IPS DF 6.9 (cell line): ENCODE measurements around the gene NLRC4.
"Not testable (repeated sequence)": the region's sequence is repeated elsewhere in the genome, so short reads cannot be mapped to it uniquely, and the experiment has no call there.

Experiments
- DNase-seq: peaks from one replicate; pipeline ENCODE4 v3.0.0-alpha.2; 2013; ENCODE audit warnings: low read depth, low spot score
- H3K27ac ChIP-seq: one replicate; pipeline ENCODE4 v1.5.1; 2013; ENCODE audit warnings: low read length, control low read depth
- H3K27me3 ChIP-seq: 2 replicates; pipeline ENCODE4 v1.6.1; 2013; ENCODE audit warnings: mild to moderate bottlenecking, low read length; ENCODE audit not compliant: control insufficient read depth, insufficient read depth
- H3K36me3 ChIP-seq: 2 replicates; pipeline ENCODE4 v1.6.1; 2013; ENCODE audit warnings: low read length; ENCODE audit not compliant: control insufficient read depth, insufficient read depth
- H3K4me1 ChIP-seq: 2 replicates; pipeline ENCODE4 v1.6.1; 2013; ENCODE audit warnings: low read length; ENCODE audit not compliant: control insufficient read depth, insufficient read depth
- H3K4me3 ChIP-seq: 2 replicates; pipeline ENCODE4 v1.5.1; 2013; ENCODE audit warnings: mild to moderate bottlenecking, low read length
- H3K9me3 ChIP-seq: 2 replicates; pipeline ENCODE4 v1.6.1; 2013; ENCODE audit warnings: low read length, inconsistent platforms; ENCODE audit not compliant: control insufficient read depth, insufficient read depth
- WGBS: extraction: QIAGEN DNeasy Blood & Tissue Kit; methylation state at CpG from one replicate; pipeline ENCODE4 v1.1.7; 2013; ENCODE audit warnings: mixed read lengths, missing lambda C conversion rate; ENCODE audit not compliant: insufficient read length, insufficient coverage; 5-methylcytosine and 5-hydroxymethylcytosine counted together

NLRC4 gene

GRCh38 chr2:32277363-32277673 is 12.6 kb upstream of the NLRC4 start:
- H3K27me3 ChIP-seq: no peaks in the 10 kb centered on the region
- H3K4me1 ChIP-seq: no peaks in the 10 kb centered on the region
- peak overlapping the region; percentile 99; the same call in 1 of the 2 replicates for H3K4me3 ChIP-seq
- H3K27ac ChIP-seq: no peak overlapping the region
- no peaks in the 10 kb centered on the region for H3K9me3 ChIP-seq
- no peak for DNase-seq
- no CpG with 5 or more reads among the region's 5 CpGs for WGBS
- 0 out of 2 replicates have a peak, but pooled peaks cover 4% of the 10 kb centered on the region for H3K36me3 ChIP-seq

DNA sequence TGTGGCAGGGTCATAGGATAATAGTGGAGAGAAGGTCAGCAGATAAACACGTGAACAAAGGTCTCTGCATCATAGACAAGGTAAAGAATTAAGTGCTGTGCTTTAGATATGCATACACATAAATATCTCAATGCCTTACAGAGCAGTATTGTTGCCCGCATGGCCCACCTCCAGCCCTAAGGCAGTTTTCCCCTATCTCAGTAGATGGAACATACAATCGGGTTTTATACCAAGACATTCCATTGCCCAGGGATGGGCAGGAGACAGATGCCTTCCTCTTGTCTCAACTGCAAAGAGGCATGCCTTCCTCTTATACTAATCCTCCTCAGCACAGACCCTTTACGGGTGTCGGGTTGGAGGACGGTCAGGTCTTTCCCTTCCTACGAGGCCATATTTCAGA is 11.1 kb upstream of the NLRC4 start:
- not testable (repeated sequence) for H3K27me3 ChIP-seq, H3K4me1 ChIP-seq, H3K27ac ChIP-seq, H3K4me3 ChIP-seq, H3K36me3 ChIP-seq, H3K9me3 ChIP-seq, DNase-seq
- WGBS: no CpG with 5 or more reads among the region's 7 CpGs

DNA sequence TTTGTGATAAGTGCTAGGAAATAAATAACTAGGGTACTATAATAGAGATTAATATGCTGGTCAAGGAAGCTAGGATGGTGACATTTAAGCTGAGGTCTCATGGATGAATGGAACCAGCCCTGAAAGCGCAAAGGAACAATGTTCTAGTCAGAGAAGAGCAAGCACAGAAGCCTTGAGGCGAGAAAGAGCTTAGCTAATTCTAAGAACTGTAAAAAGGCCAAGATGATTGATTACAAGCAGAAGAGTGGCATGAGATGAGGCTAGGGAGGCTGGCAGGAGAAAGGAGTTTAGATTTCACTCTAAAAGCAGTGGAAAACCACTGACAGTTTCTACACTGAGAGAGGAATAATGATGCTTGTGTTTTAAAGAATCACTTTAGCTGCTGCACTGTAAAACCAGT is 9.6 kb upstream of the NLRC4 start:
- Histone ChIP-seq H3K36me3 (no peaks in the 10 kb centered on the region), H3K9me3 (no peaks in the 10 kb centered on the region), H3K27me3 (no peaks in the 10 kb centered on the region), H3K4me3 (no peak overlapping the region), H3K27ac (no peak overlapping the region), H3K4me1 (no peaks in the 10 kb centered on the region)
- no CpG with 5 or more reads among the region's 2 CpGs for WGBS
- DNase-seq: no peak

DNA sequence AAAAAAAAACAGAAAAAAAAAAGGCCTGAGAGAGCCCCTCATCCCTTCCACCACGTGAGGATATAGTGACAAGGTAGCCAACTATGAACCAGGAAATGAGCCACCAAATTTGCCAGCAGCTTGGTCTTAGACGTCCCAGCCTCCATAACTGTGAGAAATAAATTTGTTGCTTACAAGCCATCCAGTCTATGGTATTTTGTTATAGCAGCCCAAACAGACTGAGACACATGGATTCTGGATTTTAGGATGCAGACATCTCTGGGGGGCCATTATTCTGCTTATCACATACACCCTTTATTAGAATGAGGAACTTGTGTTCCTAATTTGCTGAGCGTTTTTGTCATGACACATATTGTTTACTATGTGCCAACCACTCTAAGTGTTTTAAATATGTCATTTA is 7.6 kb upstream of the NLRC4 start:
- no peak overlapping the region for H3K27ac ChIP-seq
- DNase-seq: no peak
- H3K27me3 ChIP-seq: no peaks in the 10 kb centered on the region
- H3K4me3 ChIP-seq: no peak overlapping the region
- H3K36me3 ChIP-seq: no peaks in the 10 kb centered on the region
- no peaks in the 10 kb centered on the region for H3K9me3 ChIP-seq
- WGBS: no CpG with 5 or more reads among the region's 3 CpGs
- no peaks in the 10 kb centered on the region for H3K4me1 ChIP-seq

GRCh38 chr2:32271063-32271462 is 6.4 kb upstream of the NLRC4 start:
- Histone ChIP-seq H3K9me3 (no peaks in the 10 kb centered on the region), H3K27me3 (no peaks in the 10 kb centered on the region), H3K4me3 (no peak overlapping the region), H3K27ac (no peak overlapping the region), H3K36me3 (no peaks in the 10 kb centered on the region), H3K4me1 (no peaks in the 10 kb centered on the region)
- DNase-seq: no peak
- no CpG with 5 or more reads among the region's 2 CpGs for WGBS

GRCh38 chr2:32262105-32262504 is 2.6 kb downstream of the NLRC4 start:
- DNase-seq: no peak
- Histone ChIP-seq H3K4me1 (no peaks in the 10 kb centered on the region), H3K9me3 (no peaks in the 10 kb centered on the region), H3K27ac (no peak overlapping the region), H3K4me3 (no peak overlapping the region), H3K36me3 (no peaks in the 10 kb centered on the region), H3K27me3 (no peaks in the 10 kb centered on the region)
- WGBS: no CpG with 5 or more reads among the region's 3 CpGs

DNA sequence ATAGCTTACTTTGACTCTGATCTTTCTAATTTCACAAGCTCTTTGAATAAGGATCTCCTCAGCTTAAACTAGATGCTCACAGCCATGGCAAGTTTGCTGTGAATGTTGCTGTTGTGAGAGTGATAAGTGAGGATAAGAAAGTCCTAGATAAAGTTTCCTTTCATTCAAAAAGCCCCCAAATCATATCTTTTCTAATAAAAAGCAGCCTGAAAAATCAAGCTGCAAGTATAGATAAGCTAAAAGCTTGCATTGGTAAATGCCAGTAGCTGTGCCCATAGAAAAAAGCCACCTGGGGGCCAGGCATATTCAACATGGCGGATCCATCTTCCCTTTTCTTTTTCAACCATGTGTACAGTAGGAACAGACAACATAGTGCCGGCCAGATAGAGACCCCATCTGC is 4.3 kb downstream of the NLRC4 start:
- Histone ChIP-seq H3K4me1 (no peaks in the 10 kb centered on the region), H3K4me3 (no peak overlapping the region), H3K9me3 (no peaks in the 10 kb centered on the region), H3K27me3 (no peaks in the 10 kb centered on the region), H3K36me3 (no peaks in the 10 kb centered on the region), H3K27ac (no peak overlapping the region)
- no CpG with 5 or more reads among the region's 2 CpGs for WGBS
- DNase-seq: no peak

DNA sequence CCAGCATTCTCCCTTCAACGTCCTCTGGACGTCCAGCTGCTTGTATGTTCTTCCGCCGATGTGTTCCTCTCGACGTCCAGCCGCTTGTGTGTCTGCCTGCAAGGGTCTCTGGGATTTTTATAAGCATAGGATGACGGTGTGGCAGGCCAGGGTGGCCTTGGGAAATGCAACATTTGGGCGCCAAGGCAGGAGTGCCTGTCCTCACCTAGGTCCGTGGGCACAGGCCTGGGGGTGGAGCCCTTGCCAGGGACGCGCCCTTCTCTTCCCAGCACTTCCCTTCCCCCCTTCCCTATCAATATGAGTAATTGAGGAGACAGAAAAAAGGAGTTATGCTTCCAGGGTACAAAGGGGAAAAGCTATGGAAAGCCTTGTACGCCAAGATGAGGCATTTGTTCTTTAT is 6.4 kb downstream of the NLRC4 start:
- Histone ChIP-seq H3K9me3 (no peaks in the 10 kb centered on the region), H3K27ac (no peak overlapping the region), H3K4me3 (no peak overlapping the region), H3K27me3 (no peaks in the 10 kb centered on the region), H3K36me3 (no peaks in the 10 kb centered on the region), H3K4me1 (no peaks in the 10 kb centered on the region)
- no peak for DNase-seq
- WGBS: no CpG with 5 or more reads among the region's 13 CpGs

GRCh38 chr2:32250290-32250689 is 14.4 kb downstream of the NLRC4 start:
- no peaks in the 10 kb centered on the region for H3K27me3 ChIP-seq
- H3K4me1 ChIP-seq: no peaks in the 10 kb centered on the region
- H3K9me3 ChIP-seq: no peaks in the 10 kb centered on the region
- no peak for DNase-seq
- WGBS: no CpG with 5 or more reads among the region's 10 CpGs
- H3K36me3 ChIP-seq: no peaks in the 10 kb centered on the region
- H3K4me3 ChIP-seq: no peak overlapping the region
- no peak overlapping the region for H3K27ac ChIP-seq

DNA sequence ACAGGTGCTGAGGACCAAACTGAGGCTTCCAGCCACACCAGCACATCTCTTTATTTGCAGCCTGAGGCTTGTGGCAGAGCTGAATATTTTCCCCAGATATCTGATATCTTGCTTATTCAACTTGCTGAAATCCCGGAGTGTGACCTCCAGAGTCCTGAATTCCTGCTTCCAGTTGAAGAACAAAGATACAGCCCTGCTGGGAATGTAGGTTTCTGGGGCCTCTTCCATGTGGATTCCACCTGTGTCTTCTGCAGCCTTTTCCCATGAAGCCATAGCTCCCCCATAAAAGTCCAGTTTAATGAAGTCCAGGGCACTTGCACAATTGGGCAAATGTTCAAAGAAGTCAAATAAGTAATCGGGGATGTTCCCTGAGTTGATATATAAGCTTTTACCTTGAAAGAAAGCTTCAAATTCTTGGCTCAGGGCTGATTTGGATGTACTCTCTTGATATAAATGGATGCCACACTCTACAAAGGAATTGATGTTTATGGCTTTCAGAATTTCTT is 14.9 kb downstream of the NLRC4 start:
- Histone ChIP-seq H3K27ac (no peak overlapping the region), H3K4me3 (no peak overlapping the region), H3K9me3 (no peaks in the 10 kb centered on the region), H3K27me3 (no peaks in the 10 kb centered on the region), H3K4me1 (no peaks in the 10 kb centered on the region), H3K36me3 (no peaks in the 10 kb centered on the region)
- no CpG with 5 or more reads among the region's 2 CpGs for WGBS
- no peak for DNase-seq

- DNase-seq: no peak
- Histone ChIP-seq H3K4me1 (no peaks in the 10 kb centered on the region), H3K4me3 (no peak overlapping the region), H3K27me3 (no peaks in the 10 kb centered on the region), H3K9me3 (no peaks in the 10 kb centered on the region), H3K36me3 (no peaks in the 10 kb centered on the region), H3K27ac (no peak overlapping the region)
- WGBS: no CpG with 5 or more reads among the region's 3 CpGs
Measured at GRCh38 chr2:32248299-32248698, 16.4 kb downstream of the NLRC4 start.
